NCI-H82 (cell line): ENCODE data around the gene COIL.
"Not testable (repeated sequence)": the region's sequence is repeated elsewhere in the genome, so short reads cannot be mapped to it uniquely, and the experiment has no call there.

Source experiments
- DNase-seq: peaks from one replicate; lab custom pipeline; 2025; lab: John Stamatoyannopoulos, UW

COIL gene

GRCh38 chr17:56977673-56978395 is 17.0 kb upstream of the COIL start, which contains the start of gene SCPEP1:
TSS of gene SCPEP1 (plus strand) at chr17:56978131. CDS start at chr17:56978160, 29 bp downstream.
- DNase-seq: peak; percentile 91

GRCh38 chr17:56976941-56977608 is 16.2 kb upstream of the COIL start:
- DNase-seq: no peak

- DNase-seq: no peak
These were observed 14.8 kb upstream of the COIL start for GRCh38 chr17:56975656-56976055.

GRCh38 chr17:56974055-56974454 is 13.2 kb upstream of the COIL start:
- DNase-seq: no peak

- DNase-seq: no peak
These were observed 12.7 kb upstream of the COIL start for GRCh38 chr17:56973520-56973919.

- no peak for DNase-seq
These were observed 11.4 kb upstream of the COIL start for GRCh38 chr17:56972111-56972730.

GRCh38 chr17:56970974-56971373 is 10.1 kb upstream of the COIL start:
- DNase-seq: no peak

- no peak for DNase-seq
These were observed 5.5 kb upstream of the COIL start for GRCh38 chr17:56966338-56966737.

- not testable (repeated sequence) for DNase-seq
These were observed 4.8 kb upstream of the COIL start for GRCh38 chr17:56965681-56966080.

- DNase-seq: not testable (repeated sequence)
These were observed 4.4 kb upstream of the COIL start for GRCh38 chr17:56965241-56965640.

- DNase-seq: no peak
These were observed 3.9 kb downstream of the COIL start for GRCh38 chr17:56956992-56957391.

- no peak for DNase-seq
These were observed 11.3 kb downstream of the COIL start for GRCh38 chr17:56949595-56949994.

GRCh38 chr17:56948491-56948890 is 12.4 kb downstream of the COIL start:
- DNase-seq: no peak

- no peak for DNase-seq
These were observed 13.1 kb downstream of the COIL start for GRCh38 chr17:56947741-56948140.

GRCh38 chr17:56945938-56946505 is 14.8 kb downstream of the COIL start:
- no peak for DNase-seq

- no peak for DNase-seq
These were observed 17.2 kb downstream of the COIL start for GRCh38 chr17:56943505-56944125.

GRCh38 chr17:56939869-56940484 is 20.9 kb downstream of the COIL start:
- DNase-seq: peak; percentile 80

GRCh38 chr17:56938206-56938605 is 22.6 kb downstream of the COIL start:
- DNase-seq: not testable (repeated sequence)

GRCh38 chr17:56937687-56938086 is 23.2 kb downstream of the COIL start:
- DNase-seq: no peak

GRCh38 chr17:56936697-56937322 is 24.0 kb downstream of the COIL start:
- DNase-seq: no peak

- DNase-seq: no peak
These were observed 25.4 kb downstream of the COIL start for GRCh38 chr17:56935461-56935860.
